Calu3 (cell line): ENCODE results near the gene MEGF9. TPM values are rescaled to one million over a fixed set of nuclear protein-coding genes. Genes with fewer than 3 reads are reported as not detected.

ENCODE experiments used
- BruUV-seq: library from RNA; stranded (reverse); fragments of 400-500 nt; replicated peaks from 2 replicates; lab custom pipeline; 2021; lab: Mats Ljungman, UMichigan
- CTCF ChIA-PET: fragments of 300-600 bp; sonication (Branson Sonifier 250); formaldehyde crosslinking; loops from one replicate; lab custom pipeline; 2022; ENCODE audit warnings: antibody characterized with exemption; lab: Charles Lee
- DNase-seq: peaks from one replicate; pipeline ENCODE4 v3.0.0; 2022
- H3K27ac Mint-ChIP-seq: one replicate; pipeline ENCODE4 v1.8.0; 2022; ENCODE audit warnings: mixed read lengths; ENCODE audit not compliant: unreplicated experiment
- H3K27me3 Mint-ChIP-seq: one replicate; pipeline ENCODE4 v1.8.0; 2022; ENCODE audit warnings: mixed read lengths; ENCODE audit not compliant: unreplicated experiment
- H3K36me3 Mint-ChIP-seq: one replicate; pipeline ENCODE4 v1.8.0; 2022; ENCODE audit warnings: mild to moderate bottlenecking, moderate library complexity, mixed read lengths; ENCODE audit not compliant: insufficient read depth, unreplicated experiment
- H3K4me1 Mint-ChIP-seq: one replicate; pipeline ENCODE4 v1.8.0; 2022; ENCODE audit warnings: mild to moderate bottlenecking, low read depth, mixed read lengths; ENCODE audit not compliant: unreplicated experiment
- H3K4me3 Mint-ChIP-seq: one replicate; pipeline ENCODE4 v1.8.0; 2022; ENCODE audit warnings: mild to moderate bottlenecking, low read depth, moderate library complexity, mixed read lengths; ENCODE audit not compliant: unreplicated experiment
- H3K9me3 Mint-ChIP-seq: one replicate; pipeline ENCODE4 v1.8.0; 2022; ENCODE audit warnings: low read depth, mixed read lengths; ENCODE audit not compliant: unreplicated experiment
- intact Hi-C: fragments of 100-400 bp; cut with micrococcal nuclease; formaldehyde crosslinking; loops from one replicate; pipeline ENCODE4 v1.10.0; 2022; ENCODE audit not compliant: unreplicated experiment
- total RNA-seq: library from RNA; stranded (reverse); gene quantifications from 2 replicates; pipeline ENCODE4 v1.2.3, GENCODE V29; 2022
- TF ChIP-seq, protein P1 (sequence below): fragments of 200-600 bp; IDR thresholded peaks from one replicate; pipeline ENCODE4 v1.8.0; 2022; ENCODE audit warnings: antibody characterized with exemption; ENCODE audit not compliant: unreplicated experiment

MEGF9 gene
- total RNA-seq, 1 experiment from 2014 or later, result 7.1 TPM

DNA sequence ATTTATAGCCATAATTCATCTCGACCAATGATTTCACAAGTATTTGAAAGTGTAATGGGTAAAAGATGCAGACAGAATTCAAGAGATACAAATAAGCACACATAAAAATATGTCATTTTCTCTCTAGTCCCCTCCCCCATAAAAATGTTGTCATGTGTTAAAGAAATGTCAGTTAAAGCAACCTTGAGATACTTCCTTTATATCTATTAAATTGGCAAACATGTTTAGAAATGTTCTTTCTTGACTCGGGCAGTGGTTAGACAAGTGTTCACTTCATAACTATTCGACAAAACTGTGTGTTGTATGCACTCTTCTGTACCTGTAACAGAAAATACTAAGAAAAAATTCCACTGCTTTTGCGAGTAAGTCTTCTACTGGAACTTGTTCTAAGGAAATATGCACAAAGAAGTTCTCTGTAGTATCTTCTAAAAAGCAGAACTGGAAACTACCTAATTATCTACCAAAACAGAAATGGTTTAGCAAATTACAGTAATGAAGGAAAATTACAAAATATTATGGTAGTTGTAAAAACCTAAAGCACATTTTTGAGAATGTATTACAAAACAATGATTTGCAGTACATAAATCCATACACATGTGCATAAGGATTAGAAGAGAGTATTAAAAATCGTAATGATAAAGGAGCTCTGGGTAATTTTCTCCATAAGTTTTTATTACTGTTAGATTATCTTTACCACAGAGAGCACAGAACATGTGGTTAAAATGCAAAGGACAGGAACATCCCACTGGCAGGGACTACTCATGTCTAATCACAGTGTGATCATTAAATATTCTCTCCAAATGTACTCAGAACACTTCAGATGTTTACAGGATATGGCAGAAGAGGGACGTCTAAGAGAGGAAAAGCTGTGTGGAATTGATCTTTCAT, 43.0 kb upstream of the MEGF9 start:
- no TSS peak for BruUV-seq
- intact Hi-C loops, result loop anchor here (5.0 kb wide), 1 partner anchor 305 kb away; no protein-coding TSS in a partner anchor

GRCh38 chr9:120756531-120756930, 42.3 kb upstream of the MEGF9 start:
- H3K27me3 Mint-ChIP-seq, result no peaks in the 10 kb centered on the region
- BruUV-seq, result no TSS peak

More for the DNA sequence above, 43.0 kb upstream of the MEGF9 start:
- Mint-ChIP-seq H3K36me3 (peaks cover 4% of the 10 kb centered on the region), H3K27me3 (no peaks in the 10 kb centered on the region), H3K4me1 (no peaks in the 10 kb centered on the region), H3K27ac (no peak overlapping the region), H3K9me3 (no peaks in the 10 kb centered on the region), H3K4me3 (no peak overlapping the region)
- CTCF ChIA-PET, result no interaction called here
- TF ChIP-seq, protein P1, sequence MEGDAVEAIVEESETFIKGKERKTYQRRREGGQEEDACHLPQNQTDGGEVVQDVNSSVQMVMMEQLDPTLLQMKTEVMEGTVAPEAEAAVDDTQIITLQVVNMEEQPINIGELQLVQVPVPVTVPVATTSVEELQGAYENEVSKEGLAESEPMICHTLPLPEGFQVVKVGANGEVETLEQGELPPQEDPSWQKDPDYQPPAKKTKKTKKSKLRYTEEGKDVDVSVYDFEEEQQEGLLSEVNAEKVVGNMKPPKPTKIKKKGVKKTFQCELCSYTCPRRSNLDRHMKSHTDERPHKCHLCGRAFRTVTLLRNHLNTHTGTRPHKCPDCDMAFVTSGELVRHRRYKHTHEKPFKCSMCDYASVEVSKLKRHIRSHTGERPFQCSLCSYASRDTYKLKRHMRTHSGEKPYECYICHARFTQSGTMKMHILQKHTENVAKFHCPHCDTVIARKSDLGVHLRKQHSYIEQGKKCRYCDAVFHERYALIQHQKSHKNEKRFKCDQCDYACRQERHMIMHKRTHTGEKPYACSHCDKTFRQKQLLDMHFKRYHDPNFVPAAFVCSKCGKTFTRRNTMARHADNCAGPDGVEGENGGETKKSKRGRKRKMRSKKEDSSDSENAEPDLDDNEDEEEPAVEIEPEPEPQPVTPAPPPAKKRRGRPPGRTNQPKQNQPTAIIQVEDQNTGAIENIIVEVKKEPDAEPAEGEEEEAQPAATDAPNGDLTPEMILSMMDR, result no peak
- no peak for DNase-seq

GRCh38 chr9:120755810-120756434, 41.7 kb upstream of the MEGF9 start:
- no TSS peak for BruUV-seq
- Mint-ChIP-seq H3K4me1 (no peaks in the 10 kb centered on the region), H3K27me3 (no peaks in the 10 kb centered on the region), H3K27ac (no peak overlapping the region), H3K4me3 (no peak overlapping the region), H3K9me3 (no peaks in the 10 kb centered on the region), H3K36me3 (no peaks in the 10 kb centered on the region)
- CTCF ChIA-PET, result interaction anchor here (0.6 to 1.3 kb wide), 7 partner anchors 17 to 304 kb away, joined by 3 to 6 read pairs (median 3); no protein-coding TSS in a partner anchor
- peak; percentile 58 for DNase-seq
- TF ChIP-seq, protein P1, result peak; percentile 68
- intact Hi-C loops, result loop anchor here (1.0 to 5.0 kb wide), 2 partner anchors 180 to 306 kb away; no protein-coding TSS in a partner anchor

More at GRCh38 chr9:120756531-120756930, 42.3 kb upstream of the MEGF9 start:
- DNase-seq, result no peak
- Mint-ChIP-seq H3K4me3 (no peak overlapping the region), H3K36me3 (peaks cover 3% of the 10 kb centered on the region), H3K4me1 (no peaks in the 10 kb centered on the region), H3K27ac (no peak overlapping the region), H3K9me3 (no peaks in the 10 kb centered on the region)
- intact Hi-C loops, result loop anchor here (1.0 to 5.0 kb wide), 2 partner anchors 180 to 306 kb away; no protein-coding TSS in a partner anchor
- CTCF ChIA-PET, result interaction anchor here (1.0 to 1.3 kb wide), 2 partner anchors 16 to 178 kb away, joined by 3 to 6 read pairs; no protein-coding TSS in a partner anchor
- TF ChIP-seq, protein P1, result no peak

DNA sequence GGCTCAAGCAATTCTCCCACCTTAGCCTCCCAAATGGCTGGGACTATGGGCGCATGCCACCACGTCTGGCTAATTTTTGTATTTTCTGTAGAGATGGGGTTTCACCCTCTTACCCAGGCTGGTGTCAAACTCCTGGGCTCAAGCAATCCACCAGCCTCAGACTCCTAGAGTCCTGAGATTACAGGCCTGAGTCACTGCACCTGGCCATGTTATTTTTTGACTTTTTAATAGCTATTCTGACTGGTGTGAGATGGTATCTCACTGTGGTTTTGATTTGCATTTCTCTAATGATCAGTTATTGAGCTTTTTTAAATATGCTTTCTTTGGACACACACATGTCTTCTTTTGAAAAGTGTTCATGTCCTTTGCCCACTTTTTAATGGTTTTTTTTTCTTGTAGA, 40.8 kb upstream of the MEGF9 start:
- H3K4me1 Mint-ChIP-seq, result no peaks in the 10 kb centered on the region
- H3K36me3 Mint-ChIP-seq, result no peaks in the 10 kb centered on the region
- no TSS peak for BruUV-seq
- CTCF ChIA-PET, result interaction anchor here (1.0 to 1.3 kb wide), 4 partner anchors 135 to 305 kb away, joined by 3 to 5 read pairs (median 4); no protein-coding TSS in a partner anchor
- H3K27me3 Mint-ChIP-seq, result no peaks in the 10 kb centered on the region
- H3K4me3 Mint-ChIP-seq, result no peak overlapping the region
- no peaks in the 10 kb centered on the region for H3K9me3 Mint-ChIP-seq
- TF ChIP-seq, protein P1, result no peak
- DNase-seq, result no peak
- no peak overlapping the region for H3K27ac Mint-ChIP-seq
- intact Hi-C loops, result loop anchor here (5.0 kb wide), 1 partner anchor 307 kb away; no protein-coding TSS in a partner anchor
